Measurements from ENCODE around the gene GLCE. TPM values are rescaled to one million over a fixed set of nuclear protein-coding genes. Genes with fewer than 3 reads are reported as not detected.

The GLCE gene
- total RNA-seq, 1 donor from 2014 or later, result 7.8 TPM

- H3K4me1 ChIP-seq, result peaks cover 10% of the 10 kb centered on the region
- intact Hi-C loops (cut with micrococcal nuclease), result no loop called here
- no peak overlapping the region for H3K27ac ChIP-seq (replicated peaks)
- no peaks in the 10 kb centered on the region for H3K9me3 ChIP-seq (replicated peaks)
- no peak overlapping the region for H3K4me3 ChIP-seq
- no peak for TF ChIP-seq CTCF (IDR thresholded peaks at IDR 0.05; ENCODE audit: borderline replicate concordance)
- no peaks in the 10 kb centered on the region for H3K27me3 ChIP-seq (ENCODE audit: low read depth)
- DNase-seq, result no peak
- H3K36me3 ChIP-seq, result no peaks in the 10 kb centered on the region
These were observed 49.2 kb downstream of the GLCE start for GRCh38 chr15:69209661-69210060.

GRCh38 chr15:69210574-69210973 is 50.1 kb downstream of the GLCE start:
- H3K27ac ChIP-seq (replicated peaks), result no peak overlapping the region
- H3K9me3 ChIP-seq (replicated peaks), result no peaks in the 10 kb centered on the region
- H3K27me3 ChIP-seq (ENCODE audit: low read depth), result no peaks in the 10 kb centered on the region
- peaks cover 10% of the 10 kb centered on the region for H3K4me1 ChIP-seq
- DNase-seq, result no peak
- TF ChIP-seq CTCF (IDR thresholded peaks at IDR 0.05; ENCODE audit: borderline replicate concordance), result no peak
- H3K4me3 ChIP-seq, result no peak overlapping the region
- intact Hi-C loops (cut with micrococcal nuclease), result no loop called here
- H3K36me3 ChIP-seq, result no peaks in the 10 kb centered on the region

- Histone ChIP-seq H3K27me3 (ENCODE audit: low read depth) (no peaks in the 10 kb centered on the region), H3K27ac (replicated peaks) (no peak overlapping the region), H3K9me3 (replicated peaks) (no peaks in the 10 kb centered on the region), H3K4me3 (no peak overlapping the region), H3K4me1 (peaks cover 6% of the 10 kb centered on the region), H3K36me3 (no peaks in the 10 kb centered on the region)
- no peak for DNase-seq
- TF ChIP-seq CTCF (IDR thresholded peaks at IDR 0.05; ENCODE audit: borderline replicate concordance), result no peak
- intact Hi-C loops (cut with micrococcal nuclease), result no loop called here
These were observed 53.4 kb downstream of the GLCE start for GRCh38 chr15:69213786-69214185.

GRCh38 chr15:69215314-69216035 is 55.0 kb downstream of the GLCE start:
- no peaks in the 10 kb centered on the region for H3K36me3 ChIP-seq
- intact Hi-C loops (cut with micrococcal nuclease), result no loop called here
- H3K9me3 ChIP-seq (replicated peaks), result no peaks in the 10 kb centered on the region

GRCh38 chr15:69217381-69217780 is 56.9 kb downstream of the GLCE start:
- Histone ChIP-seq H3K4me1 (no peaks in the 10 kb centered on the region), H3K4me3 (no peak overlapping the region), H3K27me3 (ENCODE audit: low read depth) (no peaks in the 10 kb centered on the region), H3K36me3 (peaks cover 5% of the 10 kb centered on the region), H3K9me3 (replicated peaks) (peaks cover 9% of the 10 kb centered on the region), H3K27ac (replicated peaks) (no peak overlapping the region)
- DNase-seq, result no peak
- intact Hi-C loops (cut with micrococcal nuclease), result no loop called here
- no peak for TF ChIP-seq CTCF (IDR thresholded peaks at IDR 0.05; ENCODE audit: borderline replicate concordance)

More at GRCh38 chr15:69215314-69216035, 55.0 kb downstream of the GLCE start:
- DNase-seq, result no peak
- no peak for TF ChIP-seq CTCF (IDR thresholded peaks at IDR 0.05; ENCODE audit: borderline replicate concordance)
- Histone ChIP-seq H3K27me3 (ENCODE audit: low read depth) (no peaks in the 10 kb centered on the region), H3K27ac (replicated peaks) (no peak overlapping the region), H3K4me3 (no peak overlapping the region), H3K4me1 (peaks cover 5% of the 10 kb centered on the region)
